HG03139 (cell line): ENCODE measurements around the gene FABP1.

Experiments used
- ATAC-seq: cut with Tn5 transposase; IDR thresholded peaks from one replicate; pipeline ENCODE4 v1.9.1; 2021; ENCODE audit not compliant: unreplicated experiment

FABP1 gene

GRCh38 chr2:88139203-88139702, 11.4 kb upstream of the FABP1 start:
- ATAC-seq: no peak

GRCh38 chr2:88137833-88138232, 10.0 kb upstream of the FABP1 start:
- no peak for ATAC-seq

DNA sequence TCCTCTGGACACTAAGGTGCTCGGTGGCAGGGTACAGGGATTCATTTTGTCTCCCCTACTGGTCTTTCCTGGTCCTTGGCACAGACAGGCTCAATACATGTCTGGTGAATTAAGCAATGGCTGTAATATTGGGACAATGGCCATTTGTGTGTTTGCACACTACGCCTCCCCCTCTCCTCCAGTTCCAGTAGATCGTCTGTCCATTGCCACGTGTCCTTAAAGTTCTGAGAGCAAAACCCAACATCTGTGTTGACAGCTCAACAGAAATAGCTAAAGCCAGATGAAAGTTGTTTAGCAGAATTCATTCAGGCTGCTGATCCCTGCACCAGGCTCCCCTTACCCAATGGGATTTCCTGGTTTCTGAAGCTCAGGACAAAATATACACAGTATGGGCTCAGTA, 9.0 kb upstream of the FABP1 start:
- no peak for ATAC-seq

DNA sequence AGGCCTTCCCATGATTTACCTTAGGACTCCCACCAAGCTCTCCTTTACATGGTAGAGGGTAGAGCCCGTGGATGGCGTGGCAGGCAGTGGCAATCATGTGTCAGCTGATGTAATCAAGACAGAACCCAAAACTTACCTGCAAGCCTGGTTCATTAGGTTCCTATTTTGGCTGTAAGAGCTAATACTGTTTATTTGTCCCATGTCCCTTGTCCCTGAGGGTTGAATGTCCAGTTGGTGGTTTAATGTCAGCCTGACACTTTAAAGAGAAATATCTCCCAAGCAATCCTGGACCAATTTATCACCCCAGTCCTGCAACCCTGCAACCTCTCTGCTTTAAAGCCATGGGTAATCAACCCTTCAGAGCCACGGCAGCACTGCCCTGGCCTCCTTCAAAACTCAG, 6.0 kb upstream of the FABP1 start:
- no peak for ATAC-seq

DNA sequence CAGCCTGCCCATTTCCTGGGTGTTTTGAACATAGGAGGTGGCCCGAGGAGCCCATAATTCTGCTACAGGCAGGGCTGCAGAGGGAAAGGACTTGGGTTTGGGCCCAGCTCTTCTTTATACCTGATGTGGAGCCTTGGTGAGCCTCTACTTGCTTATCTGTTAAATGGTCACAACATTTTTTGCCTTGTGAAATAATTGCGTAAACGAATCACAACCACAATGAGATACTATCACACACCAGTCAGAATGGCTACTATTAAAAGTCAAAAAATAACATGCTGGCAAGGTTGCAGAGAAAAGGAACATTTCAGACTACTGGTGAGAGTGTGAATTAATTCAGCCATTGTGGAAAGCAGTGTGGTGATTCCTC, 4.1 kb upstream of the FABP1 start:
- no peak for ATAC-seq

GRCh38 chr2:88131201-88131998, 3.5 kb upstream of the FABP1 start:
- ATAC-seq: no peak

DNA sequence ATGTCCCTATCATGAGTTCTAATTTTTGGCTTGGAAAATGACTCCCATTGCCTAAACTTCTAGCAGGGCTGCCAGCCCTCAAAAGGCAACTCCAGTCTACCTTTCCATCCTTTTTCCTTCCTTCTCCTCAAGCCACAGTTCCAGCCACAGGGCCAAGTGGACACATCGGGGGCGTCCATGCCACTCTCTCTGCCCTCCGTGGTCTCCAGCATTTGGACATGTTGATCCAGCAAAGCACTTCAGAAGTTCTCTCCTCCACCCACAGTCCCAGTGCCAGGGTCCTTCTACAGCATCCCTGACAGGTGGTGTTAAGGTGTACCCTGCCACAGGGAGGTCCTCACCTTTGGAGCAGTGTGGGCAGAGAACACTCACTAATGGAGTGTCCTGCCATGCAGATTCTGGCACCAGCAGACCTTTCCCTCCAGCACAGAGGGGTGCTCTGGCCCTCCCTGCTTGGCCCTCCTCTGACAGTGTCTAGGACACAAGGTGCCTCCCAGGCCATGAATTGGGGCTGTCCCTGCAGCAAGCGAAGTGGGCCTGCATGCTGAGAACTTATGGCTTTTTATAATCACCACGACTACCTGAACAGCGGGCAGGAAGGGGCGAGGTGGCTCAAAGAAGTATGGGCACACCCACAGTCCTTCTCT, 1.6 kb upstream of the FABP1 start:
- no peak for ATAC-seq

- ATAC-seq: no peak
These were observed 921 bp upstream of the FABP1 start for GRCh38 chr2:88128654-88129312.

DNA sequence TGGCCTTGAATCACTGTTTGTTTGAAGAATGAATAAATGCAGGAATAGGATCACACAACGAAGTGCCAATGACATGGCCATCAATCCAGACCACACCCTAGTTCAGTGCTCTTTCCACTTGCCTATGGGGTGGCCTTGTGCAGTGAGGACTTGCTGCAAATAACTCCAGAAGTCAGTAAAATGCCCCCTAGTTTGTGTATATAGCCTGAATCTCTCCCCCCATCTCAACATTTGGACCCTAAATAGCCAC, 299 bp downstream of the FABP1 start:
- ATAC-seq: no peak

GRCh38 chr2:88126772-88127637, 857 bp downstream of the FABP1 start:
- no peak for ATAC-seq

DNA sequence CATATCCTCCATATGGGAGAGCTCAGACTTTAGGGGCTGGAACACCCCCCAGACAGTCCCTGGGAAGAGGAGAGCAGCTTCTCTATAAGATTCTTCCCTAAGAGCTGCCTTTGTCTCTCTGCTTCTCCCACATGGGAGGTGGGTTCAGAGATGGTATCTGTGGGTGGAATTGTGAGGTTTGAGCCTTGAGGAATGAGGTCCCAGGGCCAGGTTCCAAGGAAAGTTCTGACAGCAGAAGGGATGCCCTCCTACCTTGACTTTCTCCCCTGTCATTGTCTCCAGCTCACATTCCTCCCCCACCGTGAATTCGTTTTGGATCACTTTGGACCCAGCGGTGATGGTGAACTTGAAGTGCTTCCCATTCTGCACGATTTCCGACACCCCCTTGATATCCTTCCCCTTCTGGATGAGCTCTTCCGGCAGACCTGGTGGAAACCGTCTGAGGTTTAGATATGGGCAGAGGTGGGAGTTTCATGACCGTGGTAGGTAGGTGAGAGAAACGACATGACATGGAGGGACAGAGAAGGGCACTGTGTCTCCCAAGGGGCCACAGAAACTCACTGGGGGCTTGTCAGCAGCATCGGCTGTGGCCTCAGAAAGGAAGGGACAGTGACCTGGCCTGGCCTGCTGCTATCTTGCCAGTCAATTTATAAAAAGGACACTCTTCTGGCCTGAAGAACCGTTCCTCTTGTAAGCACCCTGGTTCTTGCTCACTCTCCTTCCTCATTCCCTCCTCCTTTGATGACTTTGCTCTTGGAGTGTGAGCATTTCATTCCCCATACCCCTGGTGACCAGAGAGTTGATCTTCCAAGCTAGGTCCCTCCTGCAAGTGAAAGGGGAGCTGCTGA, 1.7 kb downstream of the FABP1 start:
- ATAC-seq: no peak

DNA sequence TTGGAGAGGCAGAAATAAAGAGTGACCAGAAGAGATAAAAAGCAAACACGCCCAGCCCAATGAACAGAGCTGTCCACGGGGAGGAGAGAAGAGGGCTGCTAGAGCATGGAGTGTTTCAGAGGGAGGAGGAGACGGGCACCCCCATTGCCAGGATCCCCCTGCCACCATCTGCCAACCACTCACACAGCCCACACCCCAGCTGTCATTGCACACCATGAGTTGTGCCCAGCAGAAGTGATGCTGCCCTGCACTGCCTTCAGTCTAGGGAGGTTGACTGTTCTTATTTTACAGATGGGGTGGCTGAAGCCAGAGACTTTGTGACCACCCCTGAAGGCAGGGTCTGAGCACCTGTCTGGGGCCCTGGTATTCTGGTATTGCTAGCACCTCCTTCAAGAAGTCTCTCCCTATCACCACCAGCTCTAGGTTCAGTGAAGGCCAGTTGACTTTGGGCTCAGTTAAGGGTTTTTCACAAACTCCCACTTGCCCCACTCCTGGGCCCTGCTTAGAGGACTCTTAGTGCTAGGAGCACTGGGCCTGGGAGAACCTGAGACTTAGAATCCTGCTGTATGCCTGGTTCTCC, 2.4 kb downstream of the FABP1 start:
- ATAC-seq: no peak

DNA sequence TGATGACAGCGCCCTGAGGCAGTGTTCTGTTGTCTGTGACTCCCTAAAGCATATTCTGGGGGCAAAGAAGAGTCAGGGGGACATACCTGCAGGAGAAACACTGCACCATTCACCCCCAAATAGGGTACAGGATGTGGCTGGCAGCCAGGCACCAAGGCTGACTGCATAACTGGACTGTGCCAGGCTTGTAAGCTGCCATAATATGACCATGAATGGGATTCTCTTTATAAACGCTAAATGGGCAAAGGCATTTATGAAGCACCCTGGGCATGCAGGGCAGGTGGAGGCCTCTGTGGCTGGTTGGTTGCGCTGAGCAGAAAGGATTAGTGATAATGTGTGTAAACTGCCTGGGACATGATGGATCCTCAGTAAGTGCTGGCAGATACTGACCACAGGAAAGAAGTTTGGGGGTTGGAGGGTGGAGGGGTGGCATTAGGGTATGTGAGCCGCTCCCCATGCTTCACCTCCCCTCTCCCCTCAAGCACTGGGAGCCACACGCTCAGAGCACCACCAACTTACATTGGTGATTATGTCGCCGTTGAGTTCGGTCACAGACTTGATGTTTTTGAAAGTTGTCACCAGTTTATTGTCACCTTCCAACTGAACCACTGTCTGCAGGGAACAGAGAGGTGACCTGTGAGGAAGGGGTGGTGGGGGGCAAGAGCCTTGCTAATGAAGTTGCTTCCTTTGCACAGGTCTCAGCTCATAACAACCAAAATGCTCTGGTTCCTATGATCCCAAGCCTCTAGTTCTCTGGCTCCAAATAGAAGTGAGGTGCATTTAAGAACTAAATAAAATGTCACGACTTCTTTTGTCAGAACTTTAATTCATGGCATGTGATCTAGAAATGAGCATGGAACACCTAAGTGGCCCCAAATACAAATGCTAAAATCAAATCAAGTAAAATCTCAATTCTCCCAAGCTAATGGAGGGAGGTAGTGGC, 3.6 kb downstream of the FABP1 start:
- no peak for ATAC-seq

DNA sequence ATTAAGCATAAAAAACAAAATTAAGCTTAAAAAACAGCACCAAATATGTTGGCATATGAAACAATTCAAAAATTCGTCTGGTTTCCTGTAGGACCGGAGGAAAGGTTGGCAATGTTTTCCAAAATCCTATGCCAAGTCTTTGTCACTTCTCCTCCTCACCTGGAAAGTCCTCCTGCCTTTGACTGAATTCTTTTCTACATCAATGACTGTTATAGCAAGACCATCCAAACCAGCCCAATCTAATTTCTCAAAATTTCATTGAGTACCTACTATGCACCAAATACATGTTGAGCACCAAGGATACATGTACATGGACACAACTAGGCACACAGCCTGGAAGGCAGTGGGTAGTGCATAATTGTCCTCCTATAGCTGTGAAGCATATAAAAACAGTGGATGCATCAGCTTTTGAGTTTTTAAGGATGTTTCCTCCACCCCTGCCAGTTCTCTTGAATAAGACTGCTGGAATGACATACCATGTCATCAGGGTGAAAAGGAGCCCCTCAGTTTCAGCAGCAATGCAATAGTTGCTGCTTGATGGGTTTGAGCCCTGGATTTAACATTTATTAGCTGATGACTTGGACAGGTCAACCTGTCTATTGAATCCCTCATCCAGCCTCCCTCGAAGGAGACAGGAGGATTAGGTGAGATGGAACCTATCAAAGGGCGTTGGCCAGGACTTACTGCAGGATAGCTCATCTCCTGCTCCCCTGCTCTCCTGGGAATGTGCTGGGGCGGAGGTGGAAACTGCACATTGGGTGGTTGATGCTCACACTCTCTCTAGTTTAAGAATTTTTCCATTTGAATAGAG, 4.5 kb downstream of the FABP1 start:
- ATAC-seq: no peak

GRCh38 chr2:88122141-88122884, 5.5 kb downstream of the FABP1 start:
- ATAC-seq: no peak

DNA sequence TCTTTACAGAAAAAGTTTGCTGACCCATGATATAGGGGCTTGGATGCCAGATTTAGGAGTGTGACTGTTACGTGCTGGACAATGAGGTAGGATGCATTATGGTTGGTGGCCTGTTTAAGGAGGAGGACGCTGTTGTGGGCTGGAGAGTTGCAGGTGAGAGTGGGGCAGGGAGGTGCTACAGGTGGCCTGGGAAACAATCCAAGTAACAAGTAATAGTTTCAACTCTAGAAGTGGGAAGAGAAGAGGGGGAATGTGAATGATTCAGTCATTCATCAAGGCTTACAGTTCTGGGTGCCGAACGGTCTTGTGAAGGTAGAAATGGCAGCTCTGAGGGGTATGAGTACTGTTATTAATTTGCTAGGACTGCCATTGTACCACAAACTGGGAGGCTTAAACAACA, 6.2 kb downstream of the FABP1 start:
- ATAC-seq: no peak

DNA sequence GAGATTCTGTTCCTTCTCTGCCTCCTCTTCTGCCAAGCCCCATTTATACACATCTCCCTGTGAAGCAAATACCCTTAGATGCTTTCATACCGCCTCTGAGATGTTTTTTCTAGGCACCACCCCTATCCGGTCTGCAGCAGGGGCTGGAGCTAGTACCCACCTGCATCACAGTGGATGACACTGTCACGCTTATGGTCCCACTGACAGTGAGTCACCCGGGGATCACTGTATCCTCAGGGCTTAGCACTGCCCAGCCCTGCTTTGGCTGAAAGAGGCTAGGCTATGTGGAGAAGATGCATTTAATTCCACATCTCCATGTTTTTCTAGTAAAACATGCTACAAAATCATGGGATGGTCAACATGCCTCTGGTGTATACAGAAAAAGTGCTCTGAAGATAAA, 9.9 kb downstream of the FABP1 start:
- no peak for ATAC-seq
